ENCODE data around the gene SLC9A5. TPM values are rescaled to one million over a fixed set of nuclear protein-coding genes. Genes with fewer than 3 reads are reported as not detected.

The SLC9A5 gene
- total and polyA plus RNA-seq, 9 of the 15 experiments (the other 6 are each of a cell fraction or from before 2014, with no cell fraction given): 0.06 to 3.1 (median 1.2) TPM

DNA sequence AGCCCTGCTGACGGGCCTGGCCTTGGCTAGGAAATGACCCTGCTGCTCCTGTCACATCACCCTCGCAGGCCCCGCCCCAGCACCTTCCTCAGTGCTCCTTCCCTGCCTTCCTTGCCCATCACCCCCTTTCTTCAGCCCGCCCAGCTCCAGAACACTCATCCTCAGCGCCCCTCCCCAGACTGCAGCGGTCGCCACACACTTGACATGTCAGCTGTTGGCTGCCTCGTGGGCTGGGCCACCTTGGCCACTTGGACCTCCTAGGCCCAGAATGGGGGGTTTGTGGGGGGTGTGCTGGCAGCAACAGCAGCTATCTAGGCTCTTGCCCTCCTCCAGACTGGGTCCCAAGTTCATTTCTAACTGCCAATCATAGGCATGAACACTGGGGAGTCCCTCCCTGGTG is 39.2 kb upstream of the SLC9A5 start:
- ATAC-seq (no peak), FAIRE-seq (no peak), DNase-seq (ENCODE audit: extremely low read depth in 1 of 4, low spot score in 3 of 4) (no peak)
- no TSS peak for BruUV-seq (replicated peaks)
- TF ChIP-seq STAT5A (IDR thresholded peaks at IDR 0.05; ENCODE audit: borderline replicate concordance, low read length) (no peak), CREB1 (IDR thresholded peaks at IDR 0.05) (no peak), CREB1 (CRISPR knock-in tag; IDR thresholded peaks at IDR 0.05) (no peak), KAT2B (IDR thresholded peaks at IDR 0.05; ENCODE audit: low read depth, low read length) (no peak), NFXL1 (CRISPR knock-in tag; IDR thresholded peaks at IDR 0.05) (no peak), RBM14 (IDR thresholded peaks at IDR 0.05; ENCODE audit: borderline replicate concordance, insufficient read depth, low read depth, low read length) (no peak), CBX1 (IDR thresholded peaks at IDR 0.05; ENCODE audit: low read depth) (no peak), ZNF134 (CRISPR knock-in tag; conservative IDR thresholded peaks at IDR 0.05) (no peak), BRD9 (IDR thresholded peaks at IDR 0.05; ENCODE audit: low read depth, partially characterized antibody) (no peak), RBM34 (IDR thresholded peaks at IDR 0.05; ENCODE audit: borderline replicate concordance, insufficient read depth, low read length) (no peak), RFX1 (IDR thresholded peaks at IDR 0.05) (no peak), ZNF354B (CRISPR knock-in tag; IDR thresholded peaks at IDR 0.05) (no peak), TRIM24 (IDR thresholded peaks at IDR 0.05) (no peak), CEBPG (CRISPR knock-in tag; IDR thresholded peaks at IDR 0.05) (no peak), CEBPG (tag; conservative IDR thresholded peaks at IDR 0.05 in 1 of 2, IDR thresholded peaks at IDR 0.05 in 1 of 2) (no peak), ZNF253 (CRISPR knock-in tag; conservative IDR thresholded peaks at IDR 0.05) (no peak), ELF2 (CRISPR knock-in tag; IDR thresholded peaks at IDR 0.05) (no peak), NR2C1 (IDR thresholded peaks at IDR 0.05) (no peak), NR2C1 (tag; IDR thresholded peaks at IDR 0.05) (no peak), GATA2 (CRISPR knock-in tag; IDR thresholded peaks at IDR 0.05) (no peak)
- TF ChIP-seq, protein P1, sequence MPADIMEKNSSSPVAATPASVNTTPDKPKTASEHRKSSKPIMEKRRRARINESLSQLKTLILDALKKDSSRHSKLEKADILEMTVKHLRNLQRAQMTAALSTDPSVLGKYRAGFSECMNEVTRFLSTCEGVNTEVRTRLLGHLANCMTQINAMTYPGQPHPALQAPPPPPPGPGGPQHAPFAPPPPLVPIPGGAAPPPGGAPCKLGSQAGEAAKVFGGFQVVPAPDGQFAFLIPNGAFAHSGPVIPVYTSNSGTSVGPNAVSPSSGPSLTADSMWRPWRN (IDR thresholded peaks at IDR 0.05; ENCODE audit: low read depth): no peak
- ChIA-PET POLR2A (interaction anchor here (1.4 to 2.8 kb wide), 3 partner anchors 12 to 61 kb away, joined by 3 to 9 read pairs (median 8); no protein-coding TSS in a partner anchor), CTCF (ENCODE audit: low intra/inter-chr PET ratio) (no interaction called here)
- H3K4me1 ChIP-seq (replicated peaks in 1 of 2; ENCODE audit: control insufficient read depth in 2 of 2, insufficient read depth in 2 of 2, low read length in 2 of 2): peaks cover 10 to 40% of the 10 kb centered on the region in 2 experiments; a peak in 4 of 5 replicates
- H3K27ac ChIP-seq (ENCODE audit: extremely low read depth, low read depth, low read length): no peak overlapping the region
- no peaks in the 10 kb centered on the region for H3K9me3 ChIP-seq (replicated peaks; ENCODE audit: control insufficient read depth, insufficient read depth, low read depth, low read length)
- intact Hi-C loops (cut with micrococcal nuclease): no loop called here
- H2AFZ ChIP-seq (ENCODE audit: low read depth, low read length): no peak overlapping the region
- no peak overlapping the region for H3K4me3 ChIP-seq
- H3K9me1 ChIP-seq (ENCODE audit: control insufficient read depth, insufficient read depth, low read length): peaks cover 3% of the 10 kb centered on the region
- H3K9ac ChIP-seq (ENCODE audit: insufficient read depth in 1 of 2, low read depth in 2 of 2, low read length in 2 of 2): peak overlapping the region in 1 of 2 experiments; percentile 10; a peak in 1 of 4 replicates
- no peaks in the 10 kb centered on the region for H3K27me3 ChIP-seq (ENCODE audit: control insufficient read depth in 2 of 2, insufficient read depth in 2 of 2, low read length in 2 of 2)
- 53% methylated on average over 7 of the region's 8 CpGs for WGBS (ENCODE audit: insufficient coverage, low coverage, missing lambda C conversion rate)
- no peaks in the 10 kb centered on the region; the same call in 1 of the 2 replicates for H4K20me1 ChIP-seq (replicated peaks; ENCODE audit: control insufficient read depth, insufficient read depth, low read length)
- H3K36me3 ChIP-seq (ENCODE audit: control insufficient read depth, insufficient read depth, low read length): 0 out of 3 replicates have a peak, but pooled peaks cover 5% of the 10 kb centered on the region
- no peaks in the 10 kb centered on the region for H3K79me2 ChIP-seq (ENCODE audit: control insufficient read depth, insufficient read depth, low read length)
- in situ Hi-C loops (cut with MboI): no loop called here
- H3K4me2 ChIP-seq (ENCODE audit: insufficient read depth, low read length): no peak overlapping the region

Measured in K562 (cell line).